ENCODE results near the gene CAPN12. TPM values are rescaled to one million over a fixed set of nuclear protein-coding genes. Genes with fewer than 3 reads are reported as not detected.

Gene CAPN12
- polyA plus RNA-seq, 1 donor (not counting 4 experiments of a cell fraction or from before 2014, with no cell fraction given), result 5.6 TPM

DNA sequence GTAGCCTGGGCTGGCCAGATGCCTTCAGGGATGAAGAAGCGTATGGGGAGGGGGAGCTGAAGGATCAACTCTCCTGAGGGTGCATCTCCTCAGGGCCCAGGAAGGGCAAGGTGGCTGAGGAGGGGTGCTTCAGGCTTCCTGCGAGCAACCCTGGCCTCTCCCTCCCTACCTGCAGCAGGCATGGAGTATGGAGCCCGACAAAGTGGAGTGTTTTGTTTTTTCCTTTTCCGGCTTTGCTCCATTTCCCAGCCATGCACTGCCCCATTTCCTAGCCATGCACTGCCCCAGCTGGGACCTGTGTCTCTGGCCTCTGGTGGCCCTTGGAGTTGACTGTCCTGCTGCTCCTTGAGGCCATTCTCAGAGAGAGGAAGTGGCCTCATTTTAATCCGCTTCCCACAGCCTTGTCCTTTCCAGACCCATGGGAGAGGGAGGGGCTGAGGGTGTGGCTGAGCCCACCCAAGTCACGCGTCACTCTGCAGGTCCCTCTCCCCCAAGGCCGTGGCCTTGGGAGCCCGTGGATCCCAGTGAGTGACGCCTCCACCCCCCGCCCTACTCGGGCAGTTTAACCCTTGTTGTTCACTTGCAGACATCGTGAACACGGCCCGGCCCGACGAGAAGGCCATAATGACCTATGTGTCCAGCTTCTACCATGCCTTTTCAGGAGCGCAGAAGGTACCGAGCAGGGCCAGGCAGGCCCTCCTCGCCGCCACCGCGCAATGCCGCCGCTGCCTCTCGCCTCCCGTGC is 34.4 kb downstream of the CAPN12 start:
- peaks cover 83% of the 10 kb centered on the region for H3K79me2 ChIP-seq (ENCODE audit: control insufficient read depth, insufficient read depth, low read length)
- no peak overlapping the region for H2AFZ ChIP-seq (ENCODE audit: control insufficient read depth, low read length)
- H3K36me3 ChIP-seq (ENCODE audit: control insufficient read depth in 2 of 2, extremely low read depth in 1 of 2, insufficient read depth in 2 of 2, low read length in 2 of 2), result peaks cover 85 to 94% of the 10 kb centered on the region in 2 experiments
- H3K27ac ChIP-seq (ENCODE audit: control insufficient read depth, insufficient read depth, low read length), result peak overlapping the region; percentile 23
- H3K9me1 ChIP-seq (ENCODE audit: control insufficient read depth, extremely low read depth, insufficient read depth, low read length), result no peaks in the 10 kb centered on the region
- no peaks in the 10 kb centered on the region for H3K27me3 ChIP-seq (ENCODE audit: control insufficient read depth, extremely low read depth, insufficient read depth, low read length)
- H3K9ac ChIP-seq (ENCODE audit: control insufficient read depth, extremely low read depth, insufficient read depth, low read length), result no peak overlapping the region
- TF ChIP-seq EZH2 (IDR thresholded peaks at IDR 0.05; ENCODE audit: low read length) (no peak), CTCF (optimal IDR thresholded peaks at IDR 0.05 in 1 of 3, IDR thresholded peaks at IDR 0.05 in 1 of 3, conservative IDR thresholded peaks at IDR 0.05 in 1 of 3; ENCODE audit: extremely low read depth in 1 of 3, insufficient read depth in 2 of 3, low read length in 3 of 3) (no peak)
- peaks cover 24% of the 10 kb centered on the region for H3K4me1 ChIP-seq (ENCODE audit: control insufficient read depth, extremely low read depth, insufficient read depth, low read length)
- peaks cover 3% of the 10 kb centered on the region for H4K20me1 ChIP-seq (ENCODE audit: control insufficient read depth, extremely low read depth, insufficient read depth, low read length)
- no peak overlapping the region for H3K4me3 ChIP-seq (ENCODE audit: control insufficient read depth in 2 of 3, extremely low read depth in 1 of 3, insufficient read depth in 2 of 3, low read depth in 1 of 3, low read length in 3 of 3)
- DNase-seq (ENCODE audit: low read depth, low spot score) (no peak), FAIRE-seq (no peak)
- H3K9me3 ChIP-seq (ENCODE audit: control insufficient read depth, low read depth, low read length), result no peaks in the 10 kb centered on the region
- dilution Hi-C loops (cut with MboI; ENCODE audit: extremely low pct_ligation_motif_present, low sequenced_read_pairs), result no loop called here
- H3K4me2 ChIP-seq (ENCODE audit: control insufficient read depth, extremely low read depth, insufficient read depth, low read depth, low read length), result no peak overlapping the region

DNA sequence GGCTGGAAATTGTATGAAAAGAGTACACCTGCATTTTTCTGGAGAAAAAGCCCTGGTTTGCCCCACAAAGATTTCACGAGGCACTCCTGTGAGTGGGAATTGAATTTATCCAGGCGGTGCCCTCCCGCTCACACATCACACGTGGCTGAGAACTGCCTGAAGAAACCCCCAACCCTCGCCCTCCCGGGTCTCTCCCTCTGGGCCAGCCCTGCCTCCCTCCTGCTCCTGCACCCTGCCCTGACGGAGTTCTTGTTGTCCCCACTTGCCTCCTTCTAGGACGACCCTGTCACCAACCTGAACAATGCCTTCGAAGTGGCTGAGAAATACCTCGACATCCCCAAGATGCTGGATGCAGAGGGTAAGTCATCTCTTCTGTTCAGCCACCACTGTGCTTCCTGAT is 35.2 kb downstream of the CAPN12 start:
- DNase-seq (ENCODE audit: low read depth, low spot score) (no peak), FAIRE-seq (no peak)
- H4K20me1 ChIP-seq (ENCODE audit: control insufficient read depth, extremely low read depth, insufficient read depth, low read length), result peaks cover 3% of the 10 kb centered on the region
- no peaks in the 10 kb centered on the region for H3K27me3 ChIP-seq (ENCODE audit: control insufficient read depth, extremely low read depth, insufficient read depth, low read length)
- peaks cover 83% of the 10 kb centered on the region for H3K79me2 ChIP-seq (ENCODE audit: control insufficient read depth, insufficient read depth, low read length)
- H3K36me3 ChIP-seq (ENCODE audit: control insufficient read depth in 2 of 2, extremely low read depth in 1 of 2, insufficient read depth in 2 of 2, low read length in 2 of 2), result peaks cover 85 to 93% of the 10 kb centered on the region in 2 experiments
- no peak overlapping the region for H3K9ac ChIP-seq (ENCODE audit: control insufficient read depth, extremely low read depth, insufficient read depth, low read length)
- H2AFZ ChIP-seq (ENCODE audit: control insufficient read depth, low read length), result no peak overlapping the region
- no peaks in the 10 kb centered on the region for H3K9me3 ChIP-seq (ENCODE audit: control insufficient read depth, low read depth, low read length)
- H3K9me1 ChIP-seq (ENCODE audit: control insufficient read depth, extremely low read depth, insufficient read depth, low read length), result no peaks in the 10 kb centered on the region
- TF ChIP-seq CTCF (optimal IDR thresholded peaks at IDR 0.05 in 1 of 3, IDR thresholded peaks at IDR 0.05 in 1 of 3, conservative IDR thresholded peaks at IDR 0.05 in 1 of 3; ENCODE audit: extremely low read depth in 1 of 3, insufficient read depth in 2 of 3, low read length in 3 of 3) (no peak), EZH2 (IDR thresholded peaks at IDR 0.05; ENCODE audit: low read length) (no peak)
- no peak overlapping the region for H3K4me3 ChIP-seq (ENCODE audit: control insufficient read depth in 2 of 3, extremely low read depth in 1 of 3, insufficient read depth in 2 of 3, low read depth in 1 of 3, low read length in 3 of 3)
- H3K27ac ChIP-seq (ENCODE audit: control insufficient read depth, insufficient read depth, low read length), result no peak overlapping the region
- no peak overlapping the region for H3K4me2 ChIP-seq (ENCODE audit: control insufficient read depth, extremely low read depth, insufficient read depth, low read depth, low read length)
- dilution Hi-C loops (cut with MboI; ENCODE audit: extremely low pct_ligation_motif_present, low sequenced_read_pairs), result no loop called here
- peaks cover 24% of the 10 kb centered on the region for H3K4me1 ChIP-seq (ENCODE audit: control insufficient read depth, extremely low read depth, insufficient read depth, low read length)
